ENCODE measurements around the gene MTHFD1.

The MTHFD1 gene

GRCh38 chr14:64450255-64450654 is 62.1 kb downstream of the MTHFD1 start:
- Histone ChIP-seq H3K27me3 (ENCODE audit: control insufficient read depth, insufficient read depth, low read length) (no peaks in the 10 kb centered on the region), H3K9me3 (ENCODE audit: control insufficient read depth, insufficient read depth, low read depth, low read length) (no peaks in the 10 kb centered on the region), H3K27ac (ENCODE audit: low read depth, low read length) (no peak overlapping the region), H3K36me3 (ENCODE audit: control insufficient read depth, insufficient read depth, low read length) (peaks cover 87% of the 10 kb centered on the region), H3K4me1 (ENCODE audit: control insufficient read depth, insufficient read depth, low read length) (no peaks in the 10 kb centered on the region; the same call in 1 of the 2 replicates), H3K4me3 (ENCODE audit: low read depth, low read length) (no peak overlapping the region), H3K9ac (ENCODE audit: low read length) (no peak overlapping the region)

- Histone ChIP-seq H3K9me3 (ENCODE audit: control insufficient read depth, insufficient read depth, low read depth, low read length) (no peaks in the 10 kb centered on the region), H3K27me3 (ENCODE audit: control insufficient read depth, insufficient read depth, low read length) (no peaks in the 10 kb centered on the region), H3K4me1 (ENCODE audit: control insufficient read depth, insufficient read depth, low read length) (no peaks in the 10 kb centered on the region), H3K4me3 (ENCODE audit: low read depth, low read length) (no peak overlapping the region), H3K36me3 (ENCODE audit: control insufficient read depth, insufficient read depth, low read length) (peaks cover 91% of the 10 kb centered on the region), H3K27ac (ENCODE audit: low read depth, low read length) (no peak overlapping the region), H3K9ac (ENCODE audit: low read length) (no peak overlapping the region)
These were observed 66.5 kb downstream of the MTHFD1 start for GRCh38 chr14:64454671-64455070.

GRCh38 chr14:64459405-64460136 is 71.4 kb downstream of the MTHFD1 start:
- H3K4me3 ChIP-seq (ENCODE audit: low read depth, low read length): no peak overlapping the region
- no peaks in the 10 kb centered on the region for H3K27me3 ChIP-seq (ENCODE audit: control insufficient read depth, insufficient read depth, low read length)
- peaks cover 68% of the 10 kb centered on the region for H3K36me3 ChIP-seq (ENCODE audit: control insufficient read depth, insufficient read depth, low read length)
- H3K9me3 ChIP-seq (ENCODE audit: control insufficient read depth, insufficient read depth, low read depth, low read length): no peaks in the 10 kb centered on the region
- H3K27ac ChIP-seq (ENCODE audit: low read depth, low read length): no peak overlapping the region
- peaks cover under 1% of the 10 kb centered on the region; the same call in 1 of the 2 replicates for H3K4me1 ChIP-seq (ENCODE audit: control insufficient read depth, insufficient read depth, low read length)
- no peak overlapping the region for H3K9ac ChIP-seq (ENCODE audit: low read length)

- H3K4me3 ChIP-seq (ENCODE audit: low read depth, low read length): no peak overlapping the region
- no peak overlapping the region for H3K9ac ChIP-seq (ENCODE audit: low read length)
- H3K27ac ChIP-seq (ENCODE audit: low read depth, low read length): no peak overlapping the region
- no peaks in the 10 kb centered on the region for H3K27me3 ChIP-seq (ENCODE audit: control insufficient read depth, insufficient read depth, low read length)
- peaks cover 51% of the 10 kb centered on the region for H3K36me3 ChIP-seq (ENCODE audit: control insufficient read depth, insufficient read depth, low read length)
- H3K4me1 ChIP-seq (ENCODE audit: control insufficient read depth, insufficient read depth, low read length): peaks cover 8% of the 10 kb centered on the region
- no peaks in the 10 kb centered on the region for H3K9me3 ChIP-seq (ENCODE audit: control insufficient read depth, insufficient read depth, low read depth, low read length)
These were observed 73.1 kb downstream of the MTHFD1 start for GRCh38 chr14:64461221-64461620.

GRCh38 chr14:64463195-64463594 is 75.0 kb downstream of the MTHFD1 start:
- Histone ChIP-seq H3K27me3 (ENCODE audit: control insufficient read depth, insufficient read depth, low read length) (no peaks in the 10 kb centered on the region), H3K4me3 (ENCODE audit: low read depth, low read length) (no peak overlapping the region), H3K4me1 (ENCODE audit: control insufficient read depth, insufficient read depth, low read length) (peaks cover 11% of the 10 kb centered on the region), H3K27ac (ENCODE audit: low read depth, low read length) (no peak overlapping the region), H3K36me3 (ENCODE audit: control insufficient read depth, insufficient read depth, low read length) (peaks cover 34% of the 10 kb centered on the region), H3K9me3 (ENCODE audit: control insufficient read depth, insufficient read depth, low read depth, low read length) (no peaks in the 10 kb centered on the region), H3K9ac (ENCODE audit: low read length) (no peak overlapping the region)

- Histone ChIP-seq H3K9ac (ENCODE audit: low read length) (no peak overlapping the region), H3K9me3 (ENCODE audit: control insufficient read depth, insufficient read depth, low read depth, low read length) (no peaks in the 10 kb centered on the region), H3K27ac (ENCODE audit: low read depth, low read length) (no peak overlapping the region), H3K27me3 (ENCODE audit: control insufficient read depth, insufficient read depth, low read length) (no peaks in the 10 kb centered on the region), H3K4me1 (ENCODE audit: control insufficient read depth, insufficient read depth, low read length) (peaks cover 11% of the 10 kb centered on the region), H3K4me3 (ENCODE audit: low read depth, low read length) (no peak overlapping the region), H3K36me3 (ENCODE audit: control insufficient read depth, insufficient read depth, low read length) (peaks cover 28% of the 10 kb centered on the region)
These were observed 75.7 kb downstream of the MTHFD1 start for GRCh38 chr14:64463873-64464272.

GRCh38 chr14:64464651-64465050 is 76.5 kb downstream of the MTHFD1 start:
- Histone ChIP-seq H3K4me1 (ENCODE audit: control insufficient read depth, insufficient read depth, low read length) (peaks cover 11% of the 10 kb centered on the region), H3K27ac (ENCODE audit: low read depth, low read length) (no peak overlapping the region), H3K36me3 (ENCODE audit: control insufficient read depth, insufficient read depth, low read length) (peaks cover 20% of the 10 kb centered on the region), H3K27me3 (ENCODE audit: control insufficient read depth, insufficient read depth, low read length) (no peaks in the 10 kb centered on the region), H3K4me3 (ENCODE audit: low read depth, low read length) (peak overlapping the region; percentile 79), H3K9ac (ENCODE audit: low read length) (peak overlapping the region; percentile 25), H3K9me3 (ENCODE audit: control insufficient read depth, insufficient read depth, low read depth, low read length) (no peaks in the 10 kb centered on the region)

- peaks cover 13% of the 10 kb centered on the region for H3K36me3 ChIP-seq (ENCODE audit: control insufficient read depth, insufficient read depth, low read length)
- H3K4me1 ChIP-seq (ENCODE audit: control insufficient read depth, insufficient read depth, low read length): peaks cover 11% of the 10 kb centered on the region
- no peaks in the 10 kb centered on the region for H3K9me3 ChIP-seq (ENCODE audit: control insufficient read depth, insufficient read depth, low read depth, low read length)
- H3K27me3 ChIP-seq (ENCODE audit: control insufficient read depth, insufficient read depth, low read length): no peaks in the 10 kb centered on the region
- peak within 1 kb of the TSS; percentile 79 for H3K4me3 ChIP-seq (ENCODE audit: low read depth, low read length)
- no peak within 1 kb of the TSS for H3K27ac ChIP-seq (ENCODE audit: low read depth, low read length)
- peak within 1 kb of the TSS; percentile 61 for H3K9ac ChIP-seq (ENCODE audit: low read length)
These were observed 77.2 kb downstream of the MTHFD1 start, which contains the start of gene AKAP5 for GRCh38 chr14:64465191-64465822. TSS of gene AKAP5 (plus strand) at chr14:64465499. CDS start at chr14:64468395, 2,896 bp downstream.

GRCh38 chr14:64465831-64466554 is 77.8 kb downstream of the MTHFD1 start:
- Histone ChIP-seq H3K36me3 (ENCODE audit: control insufficient read depth, insufficient read depth, low read length) (peaks cover 11% of the 10 kb centered on the region), H3K4me3 (ENCODE audit: low read depth, low read length) (peak overlapping the region; percentile 79), H3K9me3 (ENCODE audit: control insufficient read depth, insufficient read depth, low read depth, low read length) (no peaks in the 10 kb centered on the region), H3K9ac (ENCODE audit: low read length) (peak overlapping the region; percentile 61), H3K27me3 (ENCODE audit: control insufficient read depth, insufficient read depth, low read length) (no peaks in the 10 kb centered on the region), H3K4me1 (ENCODE audit: control insufficient read depth, insufficient read depth, low read length) (peaks cover 11% of the 10 kb centered on the region), H3K27ac (ENCODE audit: low read depth, low read length) (no peak overlapping the region)

- Histone ChIP-seq H3K9ac (ENCODE audit: low read length) (no peak overlapping the region), H3K27ac (ENCODE audit: low read depth, low read length) (no peak overlapping the region), H3K9me3 (ENCODE audit: control insufficient read depth, insufficient read depth, low read depth, low read length) (no peaks in the 10 kb centered on the region), H3K27me3 (ENCODE audit: control insufficient read depth, insufficient read depth, low read length) (no peaks in the 10 kb centered on the region), H3K4me1 (ENCODE audit: control insufficient read depth, insufficient read depth, low read length) (peaks cover 11% of the 10 kb centered on the region), H3K36me3 (ENCODE audit: control insufficient read depth, insufficient read depth, low read length) (peaks cover 7% of the 10 kb centered on the region; the same call in 1 of the 2 replicates), H3K4me3 (ENCODE audit: low read depth, low read length) (no peak overlapping the region)
These were observed 78.9 kb downstream of the MTHFD1 start for GRCh38 chr14:64467101-64467500.

GRCh38 chr14:64467566-64467965 is 79.4 kb downstream of the MTHFD1 start:
- Histone ChIP-seq H3K4me1 (ENCODE audit: control insufficient read depth, insufficient read depth, low read length) (peaks cover 11% of the 10 kb centered on the region), H3K9ac (ENCODE audit: low read length) (no peak overlapping the region), H3K36me3 (ENCODE audit: control insufficient read depth, insufficient read depth, low read length) (peaks cover 3% of the 10 kb centered on the region; the same call in 1 of the 2 replicates), H3K27me3 (ENCODE audit: control insufficient read depth, insufficient read depth, low read length) (no peaks in the 10 kb centered on the region), H3K4me3 (ENCODE audit: low read depth, low read length) (no peak overlapping the region), H3K27ac (ENCODE audit: low read depth, low read length) (no peak overlapping the region), H3K9me3 (ENCODE audit: control insufficient read depth, insufficient read depth, low read depth, low read length) (no peaks in the 10 kb centered on the region)

All from HUES6 (cell line).